G401.6 (cell line): ENCODE measurements around the gene ZNF791.
"Not testable (repeated sequence)": the region's sequence is repeated elsewhere in the genome, so short reads cannot be mapped to it uniquely, and the experiment has no call there.

ENCODE experiments used
- FAIRE-seq: peaks from 2 replicates; lab custom pipeline; 2012; peaks lifted over from hg19 to GRCh38; lab: Jason Lieb, UNC

Gene ZNF791

DNA sequence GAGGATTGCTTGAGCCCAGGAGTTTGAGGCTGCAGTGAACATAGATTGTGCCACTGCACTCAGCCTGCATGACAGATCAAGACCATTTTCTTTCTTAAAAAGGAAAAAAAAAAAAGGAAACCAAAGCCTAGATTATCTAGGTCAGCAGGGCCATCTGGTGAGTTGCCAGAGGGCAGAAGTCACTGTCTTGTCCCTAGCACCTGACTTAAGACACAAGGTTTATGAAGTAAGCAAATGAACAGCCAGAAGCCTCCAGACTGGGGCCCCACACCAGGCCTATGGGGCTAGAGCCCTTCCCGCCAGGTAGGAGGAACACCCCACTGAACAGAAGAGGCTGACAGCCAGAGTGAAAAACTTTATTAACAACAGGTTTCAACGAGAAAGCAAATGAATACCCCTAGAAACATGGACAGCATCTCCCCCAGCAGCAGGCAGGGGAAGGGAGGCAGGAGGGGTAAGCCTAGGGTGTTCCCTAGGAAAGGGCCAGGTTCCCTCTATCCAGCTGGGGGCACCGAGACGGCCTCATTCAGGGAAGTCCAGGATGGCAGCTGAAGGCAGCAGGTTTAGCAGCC, 57.1 kb downstream of the ZNF791 start:
- FAIRE-seq: no peak

- no peak for FAIRE-seq
These were observed 57.6 kb downstream of the ZNF791 start for GRCh38 chr19:12668346-12668745.

GRCh38 chr19:12668932-12669269, 58.2 kb downstream of the ZNF791 start:
- FAIRE-seq: no peak

DNA sequence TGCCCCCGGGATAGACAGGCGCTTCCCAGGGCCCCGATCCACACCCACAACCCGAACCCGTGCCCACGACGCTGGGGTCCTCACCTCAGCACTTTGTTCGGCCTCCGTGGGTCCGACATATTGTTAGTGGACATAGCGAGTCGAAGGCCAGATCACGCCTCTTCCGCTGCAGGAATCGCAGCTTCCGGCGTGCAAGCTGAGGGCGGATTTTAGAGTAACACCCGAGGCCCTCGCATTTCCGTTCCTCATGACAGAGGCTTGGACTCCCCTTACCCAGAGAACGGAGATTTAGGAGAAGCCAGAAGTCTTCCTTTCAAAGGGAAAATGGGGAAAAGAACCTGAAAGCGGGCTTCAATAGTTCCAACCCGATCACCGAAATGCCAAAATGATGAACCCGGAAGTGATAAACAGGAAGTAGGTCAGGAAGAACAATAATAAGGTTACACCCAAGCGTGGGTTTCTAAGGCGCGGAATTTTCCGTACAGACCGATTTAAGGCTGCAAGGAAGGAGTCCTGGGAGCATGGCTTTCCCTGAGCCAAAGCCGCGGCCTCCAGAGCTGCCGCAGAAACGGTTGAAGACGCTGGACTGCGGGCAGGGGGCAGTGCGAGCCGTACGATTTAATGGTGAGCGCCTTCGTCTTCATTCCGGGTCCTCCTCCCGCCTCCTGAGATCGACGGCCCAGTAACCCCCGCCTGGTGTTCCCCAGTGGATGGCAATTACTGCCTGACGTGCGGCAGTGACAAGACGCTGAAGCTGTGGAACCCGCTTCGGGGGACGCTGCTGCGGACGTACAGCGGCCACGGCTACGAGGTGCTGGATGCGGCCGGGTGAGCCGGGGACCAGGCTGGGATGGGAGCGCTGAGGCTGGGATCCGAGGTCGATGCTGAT, 58.8 kb downstream of the ZNF791 start:
- no peak for FAIRE-seq

- FAIRE-seq: no peak
These were observed 59.6 kb downstream of the ZNF791 start for GRCh38 chr19:12670159-12670928.

DNA sequence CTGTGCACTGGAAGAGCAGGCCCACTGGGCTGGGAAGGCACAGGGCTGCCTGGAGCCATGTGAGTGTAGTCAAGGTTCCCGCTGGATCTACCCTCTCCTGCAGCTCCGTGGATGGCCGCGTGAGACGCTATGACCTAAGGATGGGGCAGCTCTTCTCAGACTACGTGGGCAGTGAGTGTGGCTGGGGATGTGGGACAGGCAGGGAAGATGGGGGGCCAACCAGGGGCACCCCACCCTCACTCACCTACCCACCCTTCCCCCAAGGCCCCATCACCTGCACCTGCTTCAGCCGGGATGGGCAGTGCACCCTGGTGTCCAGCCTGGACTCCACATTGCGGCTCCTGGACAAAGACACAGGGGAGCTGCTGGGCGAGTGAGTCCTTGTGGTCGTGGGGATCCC, 62.0 kb downstream of the ZNF791 start:
- no peak for FAIRE-seq

GRCh38 chr19:12675399-12675798, 64.7 kb downstream of the ZNF791 start:
- no peak for FAIRE-seq

DNA sequence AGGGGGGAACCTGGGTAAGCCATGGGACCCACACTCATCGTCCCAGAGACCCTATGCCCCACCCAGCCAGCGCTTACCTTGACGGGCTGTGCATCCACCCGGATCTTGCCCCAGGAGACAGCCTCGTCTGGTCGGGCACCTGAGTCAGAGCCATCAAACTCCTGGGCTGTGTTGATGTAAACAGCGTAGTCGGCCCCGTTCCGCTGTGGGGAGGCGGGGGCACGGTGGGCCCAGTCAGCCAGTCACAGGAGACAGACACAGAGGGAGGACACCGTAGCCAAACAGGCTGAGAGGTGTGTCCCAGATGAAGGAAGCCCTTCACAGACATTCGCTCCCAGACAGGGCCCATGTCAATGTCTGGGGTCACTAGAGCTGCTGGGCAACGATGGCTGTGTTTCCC, 65.2 kb downstream of the ZNF791 start:
- FAIRE-seq: no peak

- no peak for FAIRE-seq
These were observed 65.7 kb downstream of the ZNF791 start for GRCh38 chr19:12676384-12676792.

DNA sequence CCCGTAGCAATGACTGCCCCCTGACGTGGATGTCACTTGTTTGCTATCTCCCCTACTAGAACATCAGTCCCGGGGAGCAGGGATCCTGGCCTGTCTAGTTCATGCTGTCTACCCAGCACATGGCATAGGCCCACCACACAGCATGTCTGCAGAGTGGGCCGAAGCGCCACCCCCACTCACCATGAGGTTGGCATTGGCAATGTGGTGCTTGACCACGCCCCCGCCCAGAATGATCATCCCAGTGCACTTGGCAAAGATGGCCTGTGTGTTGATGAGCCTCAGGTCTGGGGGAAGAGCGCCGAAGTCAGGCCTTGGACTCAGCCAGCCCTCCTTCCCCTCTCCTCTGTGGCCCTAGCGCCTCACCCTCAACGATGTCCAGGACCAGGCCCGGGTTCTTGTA, 66.2 kb downstream of the ZNF791 start:
- FAIRE-seq: no peak

DNA sequence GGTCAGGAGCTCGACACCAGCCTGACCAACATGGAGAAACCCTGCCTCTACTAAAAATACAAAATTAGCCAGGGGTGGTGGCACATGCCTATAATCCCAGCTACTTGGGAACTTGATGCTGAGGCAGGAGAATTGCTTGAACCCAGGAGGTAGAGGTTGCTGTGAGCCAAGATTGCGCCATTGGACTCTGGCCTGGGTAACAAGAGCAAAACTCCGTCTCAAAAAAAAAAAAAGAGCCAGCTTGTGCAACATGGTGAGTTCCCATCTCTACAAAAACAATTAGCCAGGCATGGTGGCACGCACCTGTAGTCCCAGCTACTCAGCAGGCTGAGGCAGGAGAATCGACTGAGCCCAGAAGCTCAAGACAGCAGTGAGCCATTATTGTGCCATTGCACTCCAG, 67.3 kb downstream of the ZNF791 start:
- FAIRE-seq: not testable (repeated sequence)

DNA sequence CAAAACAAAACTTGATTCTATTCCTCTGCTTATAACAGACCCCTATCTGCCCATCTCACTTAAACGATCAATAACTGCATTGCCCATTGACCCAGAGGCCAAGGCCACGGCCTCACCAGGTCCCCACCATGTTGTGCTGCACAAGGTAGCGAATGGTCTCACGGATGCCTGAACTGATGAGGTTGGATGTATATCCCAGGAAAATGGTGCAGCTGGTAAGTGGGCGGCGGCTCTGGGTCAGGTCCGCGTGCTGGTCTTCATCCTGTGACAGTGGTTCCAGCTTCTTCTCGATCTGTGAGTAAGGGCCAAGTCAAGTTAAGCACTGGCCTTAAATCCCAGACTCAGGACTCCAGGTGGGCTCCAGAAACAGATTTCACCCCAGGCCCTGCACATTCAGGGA, 69.3 kb downstream of the ZNF791 start:
- FAIRE-seq: no peak

DNA sequence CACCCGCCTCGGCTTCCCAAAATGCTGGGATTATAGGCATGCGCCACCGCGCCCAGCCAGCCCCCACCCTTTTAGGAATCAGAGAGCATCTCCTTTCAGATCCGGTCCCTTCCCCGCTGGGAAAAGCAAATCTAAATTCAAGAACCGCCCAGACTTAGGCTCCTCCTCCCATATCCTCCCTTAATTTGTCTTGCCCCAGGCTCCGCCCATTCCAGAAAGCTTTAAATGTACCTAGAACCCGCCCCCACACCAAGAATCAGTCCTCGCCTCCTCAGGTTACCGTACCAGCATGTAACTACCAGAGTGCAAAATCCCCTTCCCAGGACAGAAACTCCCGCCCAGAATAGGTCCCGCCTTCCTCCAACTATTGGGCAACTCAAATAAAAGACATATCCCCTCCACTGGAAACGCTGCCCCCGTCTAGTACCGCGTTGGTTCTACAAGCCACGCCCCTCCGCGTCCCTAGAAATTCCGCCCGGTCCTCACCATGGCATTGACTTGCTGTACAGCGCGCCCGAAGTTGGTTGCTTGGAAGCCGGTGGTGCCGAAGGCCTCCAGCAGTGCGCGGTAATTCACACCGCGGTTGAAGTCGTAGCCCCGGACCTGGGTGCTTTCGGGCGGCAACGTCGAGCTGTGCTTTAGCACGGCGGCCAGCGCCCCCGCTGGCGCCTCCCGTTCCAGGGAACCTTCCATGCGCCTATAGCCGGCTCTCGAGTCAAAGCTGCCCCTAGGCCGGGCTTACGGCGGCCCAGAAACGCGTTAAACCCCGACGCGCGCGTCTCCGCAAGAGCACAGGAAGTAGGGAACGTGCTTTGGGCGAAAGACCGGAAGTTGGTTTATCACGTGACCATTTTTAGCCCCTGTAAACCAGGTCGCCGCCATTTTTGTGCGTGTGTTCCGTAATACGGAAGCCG, 70.6 kb downstream of the ZNF791 start, which contains the start of gene DHPS:
Gene DHPS, minus strand, starts transcription at position 807 of the 914 bp plus-strand sequence. Its CDS starts 114 bp downstream, at position 693.
- FAIRE-seq: peak; percentile 99
